Measurements from ENCODE around the gene IL1F10. TPM values are rescaled to one million over a fixed set of nuclear protein-coding genes. Genes with fewer than 3 reads are reported as not detected.

Gene IL1F10
- polyA plus RNA-seq, 1 experiment = not detected

DNA sequence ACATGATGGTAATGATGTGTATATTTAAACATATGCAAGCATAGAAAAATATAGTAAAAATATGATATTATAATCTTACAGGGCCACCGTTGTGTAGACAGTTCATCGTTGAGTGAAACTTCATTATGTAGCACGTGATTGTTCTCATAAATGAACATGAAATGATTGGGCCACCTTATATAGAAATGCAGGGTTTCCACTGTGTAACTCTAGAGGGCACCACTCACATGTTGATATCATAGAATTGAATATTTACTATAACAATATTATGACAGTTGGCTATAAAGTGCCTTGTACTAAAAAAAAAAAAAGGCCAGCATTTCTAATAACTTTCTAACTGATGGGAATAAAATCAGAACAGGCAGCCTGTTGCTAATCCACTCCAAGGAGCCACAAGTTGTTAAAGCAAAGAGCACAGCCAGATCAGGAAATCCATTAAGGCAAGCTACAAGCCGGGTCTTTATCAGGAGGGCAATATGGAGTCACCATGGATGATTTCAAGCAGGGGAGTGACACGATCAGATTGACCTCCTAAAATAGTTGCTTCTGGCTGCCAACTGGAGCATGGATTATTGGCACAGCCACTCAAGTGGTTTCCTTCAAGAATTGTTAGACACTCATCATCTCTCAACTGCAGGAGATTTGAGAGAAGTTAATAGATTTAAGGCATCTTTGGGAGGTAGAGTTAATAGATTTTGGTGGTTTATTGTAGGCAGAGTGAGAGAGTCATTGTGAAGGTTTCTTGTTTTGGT lies 16.7 kb downstream of the IL1F10 start:
- no peak for DNase-seq (ENCODE audit: low read depth)
- ChIA-PET CTCF (interaction anchor here (0.6 to 2.5 kb wide), 13 partner anchors 9 to 467 kb away, joined by 3 to 8 read pairs (median 4); no protein-coding TSS in a partner anchor), POLR2A (no interaction called here)
- Histone ChIP-seq H3K4me3 (ENCODE audit: low read depth, low read length) (no peak overlapping the region), H3K36me3 (ENCODE audit: control insufficient read depth, insufficient read depth, low read length) (no peaks in the 10 kb centered on the region), H3K27me3 (ENCODE audit: control insufficient read depth, insufficient read depth, low read length) (peaks cover 7% of the 10 kb centered on the region)
- TF ChIP-seq, protein P1, sequence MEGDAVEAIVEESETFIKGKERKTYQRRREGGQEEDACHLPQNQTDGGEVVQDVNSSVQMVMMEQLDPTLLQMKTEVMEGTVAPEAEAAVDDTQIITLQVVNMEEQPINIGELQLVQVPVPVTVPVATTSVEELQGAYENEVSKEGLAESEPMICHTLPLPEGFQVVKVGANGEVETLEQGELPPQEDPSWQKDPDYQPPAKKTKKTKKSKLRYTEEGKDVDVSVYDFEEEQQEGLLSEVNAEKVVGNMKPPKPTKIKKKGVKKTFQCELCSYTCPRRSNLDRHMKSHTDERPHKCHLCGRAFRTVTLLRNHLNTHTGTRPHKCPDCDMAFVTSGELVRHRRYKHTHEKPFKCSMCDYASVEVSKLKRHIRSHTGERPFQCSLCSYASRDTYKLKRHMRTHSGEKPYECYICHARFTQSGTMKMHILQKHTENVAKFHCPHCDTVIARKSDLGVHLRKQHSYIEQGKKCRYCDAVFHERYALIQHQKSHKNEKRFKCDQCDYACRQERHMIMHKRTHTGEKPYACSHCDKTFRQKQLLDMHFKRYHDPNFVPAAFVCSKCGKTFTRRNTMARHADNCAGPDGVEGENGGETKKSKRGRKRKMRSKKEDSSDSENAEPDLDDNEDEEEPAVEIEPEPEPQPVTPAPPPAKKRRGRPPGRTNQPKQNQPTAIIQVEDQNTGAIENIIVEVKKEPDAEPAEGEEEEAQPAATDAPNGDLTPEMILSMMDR (IDR thresholded peaks at IDR 0.05; ENCODE audit: insufficient read depth, low read depth, low read length) = peak; percentile 52

DNA sequence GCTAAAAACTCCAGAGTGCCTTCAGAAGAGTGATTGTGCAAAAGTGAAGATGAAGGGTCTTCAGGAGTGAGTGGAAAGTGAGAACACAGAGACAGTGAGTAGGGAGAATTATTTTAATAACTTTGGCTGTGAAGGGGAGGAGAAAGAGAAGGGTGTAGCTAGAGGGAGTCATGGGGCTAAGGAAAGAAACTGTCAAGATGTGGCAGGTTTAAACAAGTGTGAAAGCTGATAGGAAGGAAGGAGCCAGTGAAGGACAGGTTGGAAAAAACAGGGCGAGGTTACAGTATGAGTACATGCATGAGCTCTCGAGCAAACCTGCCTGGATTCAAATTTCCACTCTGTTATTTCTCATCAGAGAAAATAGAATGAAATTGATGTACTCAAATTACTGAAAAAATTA lies 17.8 kb downstream of the IL1F10 start:
- ChIA-PET CTCF (interaction anchor here (0.6 to 2.5 kb wide), 8 partner anchors 10 to 306 kb away, joined by 3 to 8 read pairs (median 3); no protein-coding TSS in a partner anchor), POLR2A (no interaction called here)
- no peak for DNase-seq (ENCODE audit: low read depth)
- H3K36me3 ChIP-seq (ENCODE audit: control insufficient read depth, insufficient read depth, low read length) = no peaks in the 10 kb centered on the region
- H3K4me3 ChIP-seq (ENCODE audit: low read depth, low read length) = no peak overlapping the region
- H3K27me3 ChIP-seq (ENCODE audit: control insufficient read depth, insufficient read depth, low read length) = peaks cover 7% of the 10 kb centered on the region
- TF ChIP-seq, protein P1 (IDR thresholded peaks at IDR 0.05; ENCODE audit: insufficient read depth, low read depth, low read length) = no peak

DNA sequence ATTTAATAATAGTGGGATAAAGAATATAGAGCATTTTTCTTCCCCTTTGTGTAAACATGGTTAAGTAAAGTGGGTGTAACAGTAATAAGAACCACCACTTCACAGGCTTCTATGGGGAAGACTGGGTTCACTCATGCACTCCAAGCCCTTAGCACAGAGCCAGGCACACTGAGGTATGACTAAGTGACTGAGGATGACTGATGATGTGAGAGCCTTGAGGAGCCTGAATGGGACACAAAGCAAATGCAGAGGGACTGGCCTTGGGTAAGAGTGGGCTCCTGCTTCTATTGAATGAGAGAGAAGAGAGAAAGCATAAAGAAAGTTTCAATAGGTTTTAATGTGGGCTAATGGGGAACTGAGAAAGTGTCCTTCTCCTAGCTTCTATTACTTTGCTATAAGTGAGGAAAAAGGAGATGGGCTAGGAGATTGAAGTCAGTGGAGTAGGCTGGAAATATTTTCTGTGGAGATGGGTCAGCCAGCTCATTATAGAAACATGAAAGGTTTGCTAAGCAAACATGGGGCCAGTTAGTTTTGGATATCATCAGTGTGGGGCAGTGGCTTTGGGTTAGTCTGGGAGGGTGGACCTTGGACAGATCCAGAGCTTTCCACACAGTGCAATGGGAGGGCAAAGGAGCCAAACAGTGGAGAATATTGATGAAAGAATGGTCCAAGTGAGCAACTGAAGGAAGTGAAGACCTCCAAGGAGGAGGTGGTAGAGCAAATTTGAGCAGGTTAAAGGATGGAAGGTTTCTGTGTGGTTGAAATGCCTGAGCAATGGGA lies 20.6 kb downstream of the IL1F10 start:
- DNase-seq (ENCODE audit: low read depth) = no peak
- TF ChIP-seq, protein P1 (IDR thresholded peaks at IDR 0.05; ENCODE audit: insufficient read depth, low read depth, low read length) = no peak
- ChIA-PET POLR2A (no interaction called here), CTCF (interaction anchor here (1.8 to 2.2 kb wide), 2 partner anchors 9 to 111 kb away, joined by 9 to 11 read pairs; no protein-coding TSS in a partner anchor)
- H3K4me3 ChIP-seq (ENCODE audit: low read depth, low read length) = no peak overlapping the region
- H3K27me3 ChIP-seq (ENCODE audit: control insufficient read depth, insufficient read depth, low read length) = peaks cover 11% of the 10 kb centered on the region
- no peaks in the 10 kb centered on the region for H3K36me3 ChIP-seq (ENCODE audit: control insufficient read depth, insufficient read depth, low read length)

DNA sequence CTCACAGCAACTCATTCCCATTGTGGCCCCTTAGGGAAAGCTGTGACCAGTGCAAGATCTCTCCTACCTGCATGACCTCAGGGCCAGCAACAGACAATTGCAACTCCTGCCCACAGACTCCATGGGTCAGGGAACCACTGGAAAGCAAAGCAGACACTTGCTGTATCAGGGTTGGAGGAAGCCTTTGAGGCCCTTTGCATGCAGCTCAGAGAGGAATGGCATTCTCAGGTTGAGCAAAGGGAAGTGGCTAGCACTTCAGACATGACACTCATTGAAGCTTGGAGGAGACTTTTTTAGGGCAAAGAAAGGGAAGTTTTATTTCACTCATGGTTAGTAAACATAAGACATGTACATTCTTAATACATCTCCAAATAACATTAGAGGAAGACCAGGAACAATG lies 22.1 kb downstream of the IL1F10 start:
- TF ChIP-seq, protein P1 (IDR thresholded peaks at IDR 0.05; ENCODE audit: insufficient read depth, low read depth, low read length) = no peak
- ChIA-PET CTCF (interaction anchor here (1.0 to 2.3 kb wide), 4 partner anchors 10 to 300 kb away, joined by 3 to 10 read pairs (median 6); no protein-coding TSS in a partner anchor), POLR2A (no interaction called here)
- no peak overlapping the region for H3K4me3 ChIP-seq (ENCODE audit: low read depth, low read length)
- DNase-seq (ENCODE audit: low read depth) = no peak
- H3K36me3 ChIP-seq (ENCODE audit: control insufficient read depth, insufficient read depth, low read length) = no peaks in the 10 kb centered on the region
- peaks cover 13% of the 10 kb centered on the region for H3K27me3 ChIP-seq (ENCODE audit: control insufficient read depth, insufficient read depth, low read length)

Measured in BJ (cell line).